Trophoblast cell (in vitro differentiated cells and primary cell): ENCODE data around the gene KRT79.

ENCODE experiments used
- DNase-seq, 2 donors: peaks; one replicate each; pipeline ENCODE4 v3.0.0-alpha.2; 2016
- H2AFZ ChIP-seq: 2 replicates; pipeline ENCODE4 v1.6.1; 2013; ENCODE audit warnings: low read length, moderate library complexity, mild to moderate bottlenecking; ENCODE audit not compliant: insufficient read depth, poor library complexity
- H2AK5ac ChIP-seq: 2 replicates; pipeline ENCODE4 v1.6.1; 2013; ENCODE audit warnings: mild to moderate bottlenecking, low read length
- H2BK120ac ChIP-seq: 2 replicates; pipeline ENCODE4 v1.6.1; 2013; ENCODE audit warnings: low read length, mild to moderate bottlenecking, moderate library complexity; ENCODE audit not compliant: insufficient read depth, poor library complexity
- H2BK12ac ChIP-seq: 2 replicates; pipeline ENCODE4 v1.6.1; 2013; ENCODE audit warnings: mild to moderate bottlenecking, low read length, moderate library complexity
- H2BK5ac ChIP-seq: 2 replicates; pipeline ENCODE4 v1.6.1; 2013; ENCODE audit warnings: low read length, low read depth, moderate library complexity, mild to moderate bottlenecking; ENCODE audit not compliant: poor library complexity
- H3K14ac ChIP-seq: 2 replicates; pipeline ENCODE4 v1.6.1; 2013; ENCODE audit warnings: mild to moderate bottlenecking, low read length
- H3K18ac ChIP-seq: 2 replicates; pipeline ENCODE4 v1.6.1; 2013; ENCODE audit warnings: mild to moderate bottlenecking, low read length
- H3K23ac ChIP-seq: 2 replicates; pipeline ENCODE4 v1.6.1; 2013; ENCODE audit warnings: low read length
- H3K27ac ChIP-seq: 2 replicates; pipeline ENCODE4 v1.5.1; 2013; ENCODE audit warnings: low read depth, mild to moderate bottlenecking, inconsistent platforms, low read length, moderate library complexity
- H3K27me3 ChIP-seq: 2 replicates; pipeline ENCODE4 v1.6.1; 2013; ENCODE audit warnings: inconsistent platforms, mild to moderate bottlenecking, low read length, moderate library complexity; ENCODE audit not compliant: insufficient read depth
- H3K36me3 ChIP-seq, 2 experiments: 1 replicate in 1 of 2; 2 replicates in 1 of 2; pipeline ENCODE4 v1.6.1; 2013; ENCODE audit warnings: low read length in 2 of 2, mild to moderate bottlenecking in 2 of 2, moderate library complexity in 1 of 2; ENCODE audit not compliant: insufficient read depth in 2 of 2, control insufficient read depth in 1 of 2
- H3K4ac ChIP-seq: 2 replicates; pipeline ENCODE4 v1.6.1; 2013; ENCODE audit warnings: low read depth, mild to moderate bottlenecking, low read length, moderate library complexity
- H3K4me1 ChIP-seq, 2 experiments: 1 replicate in 1 of 2; 2 replicates in 1 of 2; pipeline ENCODE4 v1.6.1; 2013; ENCODE audit warnings: low read length in 2 of 2, mild to moderate bottlenecking in 2 of 2, moderate library complexity in 1 of 2; ENCODE audit not compliant: insufficient read depth in 2 of 2, control insufficient read depth in 1 of 2
- H3K4me2 ChIP-seq: 2 replicates; pipeline ENCODE4 v1.6.1; 2013; ENCODE audit warnings: inconsistent platforms, mild to moderate bottlenecking, low read length, moderate library complexity
- H3K4me3 ChIP-seq: 2 replicates; pipeline ENCODE4 v1.5.1; 2013; ENCODE audit warnings: mild to moderate bottlenecking, low read depth, low read length, inconsistent platforms
- H3K79me1 ChIP-seq: one replicate; pipeline ENCODE4 v1.6.1; 2013; ENCODE audit warnings: low read length
- H3K79me2 ChIP-seq: 2 replicates; pipeline ENCODE4 v1.6.1; 2013; ENCODE audit warnings: low read length, mild to moderate bottlenecking; ENCODE audit not compliant: control insufficient read depth, insufficient read depth, poor library complexity
- H3K9ac ChIP-seq: 2 replicates; pipeline ENCODE4 v1.6.1; 2013; ENCODE audit warnings: mild to moderate bottlenecking, low read length
- H3K9me3 ChIP-seq: 2 replicates; pipeline ENCODE4 v1.6.1; 2013; ENCODE audit warnings: low read depth, mild to moderate bottlenecking, control low read depth, inconsistent platforms, low read length; ENCODE audit not compliant: insufficient read depth
- H4K12ac ChIP-seq: 2 replicates; pipeline ENCODE4 v1.6.1; 2013; ENCODE audit warnings: low read depth, mild to moderate bottlenecking, low read length, moderate library complexity
- H4K8ac ChIP-seq: 2 replicates; pipeline ENCODE4 v1.6.1; 2013; ENCODE audit warnings: low read depth, mild to moderate bottlenecking, low read length, moderate library complexity
- H4K91ac ChIP-seq: one replicate; pipeline ENCODE4 v1.6.1; 2013; ENCODE audit warnings: low read depth, mild to moderate bottlenecking, low read length, moderate library complexity
- WGBS: extraction: QIAGEN DNeasy Blood & Tissue Kit; methylation state at CpG from one replicate; pipeline ENCODE4 v1.1.7; 2013; ENCODE audit warnings: missing lambda C conversion rate; ENCODE audit not compliant: insufficient read length, insufficient coverage; ENCODE audit errors: extremely low coverage; 5-methylcytosine and 5-hydroxymethylcytosine counted together

Gene KRT79

GRCh38 chr12:52799505-52800211 lies 34.5 kb downstream of the KRT79 start:
- no peak overlapping the region for H2BK120ac ChIP-seq
- H3K23ac ChIP-seq, result no peak overlapping the region
- H2BK12ac ChIP-seq, result no peak overlapping the region
- DNase-seq, result no peak
- H3K18ac ChIP-seq, result no peak overlapping the region
- H3K14ac ChIP-seq, result no peak overlapping the region
- no peaks in the 10 kb centered on the region for H3K27me3 ChIP-seq
- no peak overlapping the region for H3K4me3 ChIP-seq
- H2BK5ac ChIP-seq, result no peak overlapping the region
- no peak overlapping the region for H3K27ac ChIP-seq
- no peak overlapping the region for H2AFZ ChIP-seq
- H4K91ac ChIP-seq, result no peak overlapping the region
- no peak overlapping the region for H2AK5ac ChIP-seq
- no peaks in the 10 kb centered on the region for H3K79me1 ChIP-seq
- H3K9me3 ChIP-seq, result no peaks in the 10 kb centered on the region
- H3K9ac ChIP-seq, result no peak overlapping the region
- no peaks in the 10 kb centered on the region for H3K4me1 ChIP-seq
- H3K4me2 ChIP-seq, result no peak overlapping the region
- H4K12ac ChIP-seq, result no peak overlapping the region
- H3K79me2 ChIP-seq, result no peaks in the 10 kb centered on the region
- WGBS, result no CpG with 5 or more reads among the region's 5 CpGs
- no peak overlapping the region for H3K4ac ChIP-seq
- H4K8ac ChIP-seq, result no peak overlapping the region
- no peaks in the 10 kb centered on the region for H3K36me3 ChIP-seq

- no peak overlapping the region for H3K4ac ChIP-seq
- H3K9ac ChIP-seq, result no peak overlapping the region
- H2BK12ac ChIP-seq, result no peak overlapping the region
- no peak overlapping the region for H2AFZ ChIP-seq
- H3K79me1 ChIP-seq, result no peaks in the 10 kb centered on the region
- no peak overlapping the region for H3K4me3 ChIP-seq
- no peak overlapping the region for H2BK120ac ChIP-seq
- H3K4me1 ChIP-seq, result no peaks in the 10 kb centered on the region
- peak; percentile 71 to 84 for DNase-seq
- no peak overlapping the region for H3K23ac ChIP-seq
- no peak overlapping the region for H2BK5ac ChIP-seq
- no peak overlapping the region for H3K4me2 ChIP-seq
- H3K14ac ChIP-seq, result no peak overlapping the region
- no peak overlapping the region for H4K8ac ChIP-seq
- H4K12ac ChIP-seq, result no peak overlapping the region
- no peak overlapping the region for H3K27ac ChIP-seq
- H3K18ac ChIP-seq, result no peak overlapping the region
- no peak overlapping the region for H2AK5ac ChIP-seq
- no peak overlapping the region for H4K91ac ChIP-seq
- peaks cover under 1% of the 10 kb centered on the region for H3K9me3 ChIP-seq
- no CpG with 5 or more reads among the region's 7 CpGs for WGBS
- no peaks in the 10 kb centered on the region for H3K79me2 ChIP-seq
- H3K27me3 ChIP-seq, result no peaks in the 10 kb centered on the region
- no peaks in the 10 kb centered on the region for H3K36me3 ChIP-seq
Observed at GRCh38 chr12:52798671-52799504, 35.2 kb downstream of the KRT79 start.

GRCh38 chr12:52798003-52798670 lies 36.0 kb downstream of the KRT79 start:
- Histone ChIP-seq H3K36me3 (no peaks in the 10 kb centered on the region), H3K4ac (no peak overlapping the region), H4K91ac (no peak overlapping the region), H3K79me2 (no peaks in the 10 kb centered on the region), H3K4me1 (no peaks in the 10 kb centered on the region), H4K8ac (no peak overlapping the region), H3K9ac (no peak overlapping the region), H3K9me3 (peaks cover 2% of the 10 kb centered on the region), H4K12ac (no peak overlapping the region), H3K4me2 (no peak overlapping the region), H3K18ac (no peak overlapping the region), H3K79me1 (no peaks in the 10 kb centered on the region), H2AK5ac (no peak overlapping the region), H2BK5ac (no peak overlapping the region), H2AFZ (no peak overlapping the region), H3K27ac (no peak overlapping the region), H3K14ac (no peak overlapping the region), H3K23ac (no peak overlapping the region), H3K27me3 (no peaks in the 10 kb centered on the region), H2BK12ac (no peak overlapping the region), H3K4me3 (no peak overlapping the region), H2BK120ac (no peak overlapping the region)
- DNase-seq, result peak in 1 of 2 donors; percentile 18
- no CpG with 5 or more reads among the region's 4 CpGs for WGBS

- Histone ChIP-seq H3K4me2 (no peak overlapping the region), H3K79me2 (no peaks in the 10 kb centered on the region), H4K8ac (no peak overlapping the region), H4K12ac (no peak overlapping the region), H2BK12ac (no peak overlapping the region), H3K9ac (no peak overlapping the region), H2AFZ (no peak overlapping the region), H4K91ac (no peak overlapping the region), H3K14ac (no peak overlapping the region), H2AK5ac (no peak overlapping the region), H3K9me3 (peaks cover 2% of the 10 kb centered on the region), H3K4me3 (no peak overlapping the region), H3K27ac (no peak overlapping the region), H3K23ac (no peak overlapping the region), H3K4ac (no peak overlapping the region), H2BK120ac (no peak overlapping the region), H3K4me1 (no peaks in the 10 kb centered on the region), H3K36me3 (no peaks in the 10 kb centered on the region), H3K79me1 (no peaks in the 10 kb centered on the region), H3K27me3 (no peaks in the 10 kb centered on the region), H3K18ac (no peak overlapping the region), H2BK5ac (no peak overlapping the region)
- DNase-seq, result no peak
Observed at GRCh38 chr12:52797529-52797894, 36.6 kb downstream of the KRT79 start.
